Stimulated activated CD4-positive, alpha-beta T cell treated with anti-CD3 and anti-CD28 coated beads, TNF-alpha, amount 100 ng/mL, for 1 hour (primary cell): ENCODE data around the gene MST1.

Experiments
- DNase-seq, 3 donors: peaks; one replicate each; pipeline ENCODE4 v3.0.0-alpha.2; 2020; ENCODE audit warnings: low read depth in 3 of 3, low spot score in 1 of 3

The MST1 gene

GRCh38 chr3:49718858-49719213, 29.6 kb upstream of the MST1 start:
- no peak for DNase-seq

GRCh38 chr3:49717959-49718857, 28.9 kb upstream of the MST1 start:
- no peak for DNase-seq

GRCh38 chr3:49717211-49717958, 28.1 kb upstream of the MST1 start:
- no peak for DNase-seq

- no peak for DNase-seq
Measured at GRCh38 chr3:49716691-49717210, 27.5 kb upstream of the MST1 start.

- no peak for DNase-seq
Measured at GRCh38 chr3:49716169-49716568, 26.9 kb upstream of the MST1 start.

GRCh38 chr3:49715611-49716121, 26.4 kb upstream of the MST1 start:
- DNase-seq, result no peak

GRCh38 chr3:49714728-49715550, 25.7 kb upstream of the MST1 start:
- no peak for DNase-seq

GRCh38 chr3:49713336-49714105, 24.2 kb upstream of the MST1 start:
- DNase-seq, result no peak

GRCh38 chr3:49712631-49713317, 23.5 kb upstream of the MST1 start:
- no peak for DNase-seq

GRCh38 chr3:49712166-49712565, 22.9 kb upstream of the MST1 start:
- DNase-seq, result no peak

GRCh38 chr3:49711489-49711888, 22.2 kb upstream of the MST1 start:
- no peak for DNase-seq

GRCh38 chr3:49709852-49710251, 20.6 kb upstream of the MST1 start:
- no peak for DNase-seq

- no peak for DNase-seq
Measured at GRCh38 chr3:49707113-49707480, 17.8 kb upstream of the MST1 start.

GRCh38 chr3:49706456-49707112, 17.3 kb upstream of the MST1 start:
- DNase-seq, result no peak

GRCh38 chr3:49705390-49705960, 16.2 kb upstream of the MST1 start:
- no peak for DNase-seq

GRCh38 chr3:49704629-49705028, 15.4 kb upstream of the MST1 start:
- no peak for DNase-seq

- no peak for DNase-seq
Measured at GRCh38 chr3:49703956-49704355, 14.7 kb upstream of the MST1 start.

GRCh38 chr3:49703443-49703927, 14.2 kb upstream of the MST1 start:
- DNase-seq, result peak in 2 of 3 donors; percentile 38 to 42

GRCh38 chr3:49702672-49703071, 13.4 kb upstream of the MST1 start:
- DNase-seq, result no peak
